GM12878 (cell line): ENCODE results near the gene SLC29A2. TPM values are rescaled to one million over a fixed set of nuclear protein-coding genes. Genes with fewer than 3 reads are reported as not detected.

ENCODE experiments used
- ATAC-seq: fragments of 200-7000 bp; cut with Tn5 transposase; 3 replicates; pipeline ENCODE4 v1.9.1; 2020; ENCODE audit warnings: mild to moderate bottlenecking, moderate library complexity
- BruUV-seq: library from RNA; stranded (reverse); fragments of 400-500 nt; replicated peaks from 2 replicates; lab custom pipeline; 2021; lab: Mats Ljungman, UMichigan
- CTCF ChIA-PET: fragments of 300-600 bp; sonication (Branson Sonifier 250); formaldehyde crosslinking; extraction: SDS; loops from one replicate; lab custom pipeline; 2021; ENCODE audit warnings: inconsistent platforms; lab: Yijun Ruan, JAX
- POLR2A ChIA-PET: fragments of 350-600 bp; formaldehyde crosslinking; extraction: SDS; loops from one replicate; lab custom pipeline; 2021; ENCODE audit warnings: inconsistent platforms; lab: Charles Lee
- RAD21 ChIA-PET: fragments of 300-600 bp; sonication (Branson Sonifier 250); formaldehyde crosslinking; loops from one replicate; lab custom pipeline; 2023; ENCODE audit warnings: antibody characterized with exemption; ENCODE audit not compliant: unreplicated experiment; lab: Charles Lee
- SMC1A ChIA-PET: fragments of 300-600 bp; sonication (Branson Sonifier 250); formaldehyde crosslinking; loops from one replicate; lab custom pipeline; 2023; ENCODE audit not compliant: unreplicated experiment, uncharacterized antibody; lab: Charles Lee
- DNase-seq: peaks from one replicate; pipeline ENCODE4 v3.0.0-alpha.2; 2011; ENCODE audit warnings: low read depth, low spot score
- FAIRE-seq: peaks from 3 replicates; lab custom pipeline; 2011; peaks lifted over from hg19 to GRCh38; lab: Jason Lieb, UNC
- H2AFZ ChIP-seq: 2 replicates; pipeline ENCODE4 v1.6.0; 2011; ENCODE audit warnings: low read depth, low read length, control low read depth; ENCODE audit not compliant: control insufficient read depth
- H3K27ac ChIP-seq: 2 replicates; pipeline ENCODE4 v1.5.1; 2011; ENCODE audit warnings: control low read depth; ENCODE audit not compliant: control insufficient read depth, insufficient read depth
- H3K27me3 ChIP-seq, 2 experiments: replicated peaks in 1 of 2; 2 replicates each; pipeline versions ENCODE4 v1.6.0 to v1.6.1; 2011; ENCODE audit warnings: low read length in 1 of 2; ENCODE audit not compliant: control insufficient read depth in 2 of 2, insufficient read depth in 2 of 2
- H3K36me3 ChIP-seq, 2 experiments: 2 replicates each; pipeline ENCODE4 v1.5.1; 2011; ENCODE audit warnings: low read length in 1 of 2; ENCODE audit not compliant: control insufficient read depth in 2 of 2, insufficient read depth in 2 of 2
- H3K4me1 ChIP-seq: 2 replicates; pipeline ENCODE4 v1.6.1; 2011; ENCODE audit warnings: mild to moderate bottlenecking, low read length, moderate library complexity, mixed read lengths; ENCODE audit not compliant: control insufficient read depth, insufficient read depth
- H3K4me2 ChIP-seq: 2 replicates; pipeline ENCODE4 v1.6.0; 2011; ENCODE audit warnings: control low read depth; ENCODE audit not compliant: control insufficient read depth, insufficient read depth
- H3K4me3 ChIP-seq: fragments of 200-600 bp; sonication (generic); 2 replicates; pipeline ENCODE4 v1.5.1; 2016
- H3K79me2 ChIP-seq: 2 replicates; pipeline ENCODE4 v1.6.0; 2011; ENCODE audit warnings: low read length; ENCODE audit not compliant: control insufficient read depth, insufficient read depth
- H3K9ac ChIP-seq: 2 replicates; pipeline ENCODE4 v1.8.0; 2011; ENCODE audit warnings: low read length, control low read depth, mixed read lengths; ENCODE audit not compliant: control insufficient read depth, insufficient read depth
- H3K9me3 ChIP-seq: replicated peaks from 3 replicates; pipeline ENCODE4 v1.5.1; 2011; ENCODE audit warnings: mild to moderate bottlenecking, low read length; ENCODE audit not compliant: control insufficient read depth, insufficient read depth
- H4K20me1 ChIP-seq: 2 replicates; pipeline ENCODE4 v1.6.0; 2011; ENCODE audit not compliant: control insufficient read depth, insufficient read depth
- ATF7 ChIP-seq: fragments of 450-650 bp; IDR thresholded peaks from 2 replicates; pipeline ENCODE4 v1.6.1; 2016; ENCODE audit warnings: low read depth, mild to moderate bottlenecking
- CTCF ChIP-seq, 3 experiments: IDR thresholded peaks in 2 of 3; conservative IDR thresholded peaks in 1 of 3; 2 replicates each; pipeline ENCODE4 v1.5.1; 2011; ENCODE audit warnings: low read depth in 3 of 3, low read length in 3 of 3, mild to moderate bottlenecking in 3 of 3, control low read depth in 2 of 3, moderate library complexity in 2 of 3, inconsistent platforms in 1 of 3, mixed read lengths in 1 of 3; ENCODE audit not compliant: control insufficient read depth in 2 of 3, insufficient read depth in 1 of 3; ENCODE audit errors: extremely low read depth in 1 of 3
- E4F1 ChIP-seq: fragments of 450-650 bp; IDR thresholded peaks from 2 replicates; pipeline ENCODE4 v1.6.1; 2018; ENCODE audit warnings: borderline replicate concordance, mild to moderate bottlenecking; ENCODE audit not compliant: partially characterized antibody
- FOS ChIP-seq: IDR thresholded peaks from 3 replicates; pipeline ENCODE4 v1.6.1; 2011; ENCODE audit warnings: borderline replicate concordance; ENCODE audit not compliant: insufficient read length; ENCODE audit errors: extremely low read depth
- HSF1 ChIP-seq: fragments of 150-350 bp; IDR thresholded peaks from 2 replicates; pipeline ENCODE4 v1.6.1; 2014; ENCODE audit warnings: mild to moderate bottlenecking, low read depth, low read length
- MYC ChIP-seq: IDR thresholded peaks from 2 replicates; pipeline ENCODE4 v1.6.1; 2011; ENCODE audit warnings: mild to moderate bottlenecking, low read length, moderate library complexity, inconsistent platforms; ENCODE audit not compliant: insufficient read depth, insufficient replicate concordance, insufficient read length, severe bottlenecking
- NBN ChIP-seq: fragments of 450-650 bp; IDR thresholded peaks from 2 replicates; pipeline ENCODE4 v1.6.1; 2016
- SIX5 ChIP-seq: IDR thresholded peaks from 2 replicates; pipeline ENCODE4 v1.6.1; 2011; ENCODE audit warnings: mild to moderate bottlenecking, low read depth, low read length, moderate library complexity; ENCODE audit not compliant: severe bottlenecking
- ZNF687 ChIP-seq: fragments of 450-650 bp; IDR thresholded peaks from 2 replicates; pipeline ENCODE4 v1.6.1; 2017; ENCODE audit warnings: mild to moderate bottlenecking, moderate library complexity
- ZSCAN29 ChIP-seq: fragments of 450-650 bp; IDR thresholded peaks from 2 replicates; pipeline ENCODE4 v1.6.1; 2017; ENCODE audit warnings: mild to moderate bottlenecking, moderate library complexity
- WGBS: methylation state at CpG from one replicate; pipeline ENCODE4 v1.1.6; 2016; ENCODE audit warnings: low lambda C conversion rate; ENCODE audit not compliant: insufficient replicate concordance, insufficient coverage; ENCODE audit errors: missing lambda C conversion rate; 5-methylcytosine and 5-hydroxymethylcytosine counted together
- in situ Hi-C: fragments of 300-500 bp; cut with MboI; formaldehyde crosslinking; loops from 9 replicates; pipeline ENCODE4 v1.14.3; 2018; ENCODE audit warnings: mixed read lengths
- intact Hi-C: fragments of 100-400 bp; cut with micrococcal nuclease; formaldehyde crosslinking; loops from one replicate; pipeline ENCODE4 v1.14.2; 2022; ENCODE audit not compliant: unreplicated experiment
- polyA plus RNA-seq, 11 experiments: library from polyadenylated mRNA; depleted of rRNA in 4 of 11; unstranded in 6 of 11; stranded (reverse) in 5 of 11; fragments of >200 nt; fragmentation: Nextera tagmentation in 4 of 11; fragmentation: Illumina TruSeq in 1 of 11; extraction: Ambion mirVana in 4 of 11; extraction: Trizol in 1 of 11; gene quantifications; 1 replicate in 1 of 11; 2 replicates in 10 of 11; pipeline versions ENCODE4 v1.2.1 to v1.2.3, GENCODE V29; 2011 to 2016; ENCODE audit warnings: inconsistent platforms in 2 of 11, missing spikeins in 2 of 11, low read depth in 1 of 11
- total RNA-seq, 4 experiments: library from RNA; depleted of rRNA in 3 of 4; stranded (reverse); fragments of >200 nt in 3 of 4; fragmentation: Illumina TruSeq in 1 of 4; extraction: Trizol in 1 of 4; gene quantifications; 2 replicates each; pipeline versions ENCODE4 v1.2.1 to v1.2.3, GENCODE V29; 2013 to 2021

Gene SLC29A2
- total and polyA plus RNA-seq, 10 of the 15 experiments (the other 5 are each of a cell fraction or from before 2014, with no cell fraction given), result 0.27 to 7.5 (median 2.2) TPM

- peak; percentile 93 for ATAC-seq
- Histone ChIP-seq H3K4me3 (no peak overlapping the region), H3K79me2 (no peaks in the 10 kb centered on the region), H3K9me3 (no peaks in the 10 kb centered on the region), H3K4me1 (peaks cover 2% of the 10 kb centered on the region; the same call in 1 of the 2 replicates), H3K9ac (0 out of 2 replicates have a peak overlapping the region, but pooled peaks have one; percentile 34), H3K4me2 (peak overlapping the region; percentile 72), H3K27ac (no peak overlapping the region), H4K20me1 (no peaks in the 10 kb centered on the region), H3K27me3 (no peaks in the 10 kb centered on the region), H2AFZ (peak overlapping the region; percentile 84), H3K36me3 (no peaks in the 10 kb centered on the region)
- ChIA-PET CTCF (interaction anchor here (0.7 to 9.0 kb wide), 49 partner anchors 8 to 529 kb away, joined by 3 to 166 read pairs (median 5); partner anchors contain the start of genes B4GAT1, BRMS1, DPP3 and MRPL11), SMC1A (interaction anchor here (0.6 to 1.9 kb wide), 23 partner anchors 9 to 414 kb away, joined by 3 to 24 read pairs (median 4); partner anchors contain the start of genes BRMS1, RBM4B and SLC29A2), POLR2A (interaction anchor here (0.6 to 2.7 kb wide), 6 partner anchors 9 to 444 kb away, joined by 3 to 12 read pairs (median 5); partner anchors contain the start of genes RBM4B and SLC29A2), RAD21 (interaction anchor here (0.6 to 5.0 kb wide), 19 partner anchors 8 to 292 kb away, joined by 3 to 49 read pairs (median 5); partner anchors contain the start of genes DPP3, SLC29A2 and YIF1A)
- peak; percentile 95 for FAIRE-seq
- WGBS, result 1% methylated on average over 20 of the region's 20 CpGs
- in situ Hi-C loops, result no loop called here
- peak; percentile 41 for DNase-seq
- BruUV-seq, result no TSS peak
- intact Hi-C loops, result no loop called here
- TF ChIP-seq NBN (0 out of 2 replicates have a peak, but pooled peaks have one; percentile 41), HSF1 (no peak), ZSCAN29 (no peak), MYC (no peak), E4F1 (no peak), CTCF (IDR thresholded peaks at IDR 0.05 in 2 of 3, conservative IDR thresholded peaks at IDR 0.05 in 1 of 3; ENCODE audit: control insufficient read depth in 2 of 3, extremely low read depth in 1 of 3, insufficient read depth in 1 of 3, low read depth in 3 of 3, low read length in 3 of 3) (peak; percentile 84 to 98 (median 94)), ATF7 (no peak), FOS (no peak), SIX5 (no peak), ZNF687 (no peak)
Observed at GRCh38 chr11:66386171-66387069, 14.9 kb upstream of the SLC29A2 start.
